Measurements from ENCODE around the gene ZNF280A. TPM values are rescaled to one million over a fixed set of nuclear protein-coding genes. Genes with fewer than 3 reads are reported as not detected.
A peak's percentile ranks its signal among the peaks of the same experiment; 100 is the strongest.
"Not testable (repeated sequence)": the region's sequence is repeated elsewhere in the genome, so short reads cannot be mapped to it uniquely, and the experiment has no call there.

ZNF280A gene
- total RNA-seq, 2 experiments from 2014 or later: not detected

GRCh38 chr22:22478470-22478869, 41.6 kb downstream of the ZNF280A start:
- H3K4me1 Mint-ChIP-seq: no peaks in the 10 kb centered on the region
- H3K27ac Mint-ChIP-seq: no peak overlapping the region
- no peaks in the 10 kb centered on the region for H3K9me3 Mint-ChIP-seq
- no peak overlapping the region for H3K4me3 Mint-ChIP-seq
- no peaks in the 10 kb centered on the region for H3K36me3 Mint-ChIP-seq
- DNase-seq: no peak
- no peaks in the 10 kb centered on the region for H3K27me3 Mint-ChIP-seq

DNA sequence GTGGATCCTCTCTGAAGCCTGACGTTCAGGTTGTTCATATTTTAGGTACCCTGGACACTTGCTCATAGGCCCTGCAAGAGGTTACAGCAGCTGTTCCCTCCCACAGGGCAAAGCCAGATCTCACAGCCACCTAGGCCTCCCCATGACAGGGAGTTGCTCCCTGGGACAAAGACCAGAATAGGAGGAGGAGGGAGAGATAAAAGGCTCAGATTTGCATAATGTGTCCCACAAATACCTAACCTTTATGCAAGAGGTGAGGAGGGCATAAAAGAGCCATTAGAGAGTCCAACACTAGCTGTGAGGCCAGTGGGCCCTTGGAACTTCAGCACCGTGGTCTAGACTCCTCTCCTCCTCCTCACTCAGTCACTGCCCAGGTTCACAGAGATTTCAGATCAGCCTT, 45.3 kb downstream of the ZNF280A start:
- H3K27me3 Mint-ChIP-seq: peaks cover 4% of the 10 kb centered on the region
- H3K27ac Mint-ChIP-seq: no peak overlapping the region
- H3K4me3 Mint-ChIP-seq: no peak overlapping the region
- peaks cover 3% of the 10 kb centered on the region for H3K9me3 Mint-ChIP-seq
- H3K4me1 Mint-ChIP-seq: no peaks in the 10 kb centered on the region
- no peak for DNase-seq
- H3K36me3 Mint-ChIP-seq: no peaks in the 10 kb centered on the region

- Mint-ChIP-seq H3K9me3 (peaks cover 12% of the 10 kb centered on the region), H3K27me3 (peaks cover 11% of the 10 kb centered on the region)
- H3K4me3 Mint-ChIP-seq, H3K4me1 Mint-ChIP-seq, DNase-seq, H3K27ac Mint-ChIP-seq, H3K36me3 Mint-ChIP-seq: not testable (repeated sequence)
Observed at GRCh38 chr22:22471104-22471503, 49.0 kb downstream of the ZNF280A start.

DNA sequence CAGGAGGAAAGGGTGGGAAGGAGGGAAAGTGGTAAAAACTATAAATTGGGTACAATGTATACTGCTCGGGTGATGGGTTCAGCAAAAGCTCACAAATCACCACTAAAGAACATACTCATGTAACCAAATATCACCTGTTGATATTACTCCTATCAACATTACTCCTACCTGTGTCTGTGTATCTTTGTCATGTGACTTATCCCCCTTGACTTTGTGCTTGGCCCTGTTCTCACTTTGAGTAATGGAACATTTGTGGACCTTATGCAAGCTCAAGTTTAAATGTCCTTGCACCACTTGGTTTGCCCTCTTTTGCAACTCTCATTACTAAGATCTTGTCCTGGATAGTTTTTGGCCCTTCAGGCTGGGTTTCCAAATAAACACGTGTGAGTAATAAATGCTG, 50.5 kb downstream of the ZNF280A start:
- Mint-ChIP-seq H3K9me3 (peaks cover 12% of the 10 kb centered on the region), H3K27me3 (peaks cover 11% of the 10 kb centered on the region), H3K36me3 (no peaks in the 10 kb centered on the region), H3K4me1 (no peaks in the 10 kb centered on the region), H3K4me3 (no peak overlapping the region), H3K27ac (no peak overlapping the region)
- DNase-seq: no peak

DNA sequence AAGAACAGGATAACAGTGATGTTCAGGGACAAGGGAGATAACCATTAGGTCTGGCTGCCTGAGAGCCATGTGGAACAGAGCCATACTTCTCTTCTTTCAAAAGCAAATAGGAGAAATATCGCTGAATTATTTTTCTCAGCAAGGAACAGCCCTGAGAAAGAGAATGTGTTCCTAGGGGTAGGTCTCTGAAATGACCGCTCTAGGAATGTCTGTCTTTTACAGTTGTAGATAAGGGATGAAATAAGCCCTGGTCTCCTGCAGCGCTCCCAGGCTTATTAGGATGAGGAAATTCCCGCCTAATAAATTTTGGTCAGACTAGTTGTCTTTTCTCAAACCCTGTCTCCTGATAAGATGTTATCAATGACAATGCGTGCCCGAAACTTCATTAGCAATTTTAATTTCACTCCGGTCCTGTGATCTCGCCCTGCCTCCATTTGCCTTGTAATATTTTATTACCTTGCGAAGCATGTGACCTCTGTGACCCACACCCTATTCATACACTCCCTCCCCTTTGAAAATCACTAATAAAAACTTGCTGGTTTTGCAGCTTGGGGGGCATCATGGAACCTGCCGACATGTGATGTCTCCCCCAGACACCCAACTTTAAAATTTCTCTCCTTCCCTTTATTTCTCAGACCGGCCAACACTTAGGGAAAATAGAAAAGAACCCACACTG, 51.1 kb downstream of the ZNF280A start:
- H3K36me3 Mint-ChIP-seq: not testable (repeated sequence)

DNA sequence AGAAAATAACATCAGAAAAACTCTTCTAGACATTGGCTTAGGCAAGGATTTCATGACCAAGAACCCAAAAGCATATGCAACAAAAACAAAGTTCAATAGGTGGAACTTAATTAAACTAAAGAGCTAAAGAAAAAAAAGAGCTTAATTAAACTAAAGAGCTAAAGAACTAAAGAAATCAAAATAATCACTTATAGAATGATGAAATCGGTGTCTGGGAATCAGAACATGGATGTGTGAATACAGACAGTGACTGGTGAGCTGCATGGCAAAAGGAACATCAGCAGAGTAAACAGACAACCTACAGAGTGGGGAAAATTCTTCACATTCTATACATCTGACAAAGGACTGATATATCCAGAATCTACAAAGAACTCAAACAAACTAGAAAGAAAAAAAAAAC, 53.0 kb downstream of the ZNF280A start:
- Mint-ChIP-seq H3K27me3 (peaks cover 27% of the 10 kb centered on the region), H3K27ac (no peak overlapping the region)

More for the DNA sequence above, 51.1 kb downstream of the ZNF280A start:
- Mint-ChIP-seq H3K9me3 (peaks cover 12% of the 10 kb centered on the region), H3K27me3 (peaks cover 15% of the 10 kb centered on the region)
- H3K4me3 Mint-ChIP-seq, H3K4me1 Mint-ChIP-seq, H3K27ac Mint-ChIP-seq, DNase-seq: not testable (repeated sequence)

DNA sequence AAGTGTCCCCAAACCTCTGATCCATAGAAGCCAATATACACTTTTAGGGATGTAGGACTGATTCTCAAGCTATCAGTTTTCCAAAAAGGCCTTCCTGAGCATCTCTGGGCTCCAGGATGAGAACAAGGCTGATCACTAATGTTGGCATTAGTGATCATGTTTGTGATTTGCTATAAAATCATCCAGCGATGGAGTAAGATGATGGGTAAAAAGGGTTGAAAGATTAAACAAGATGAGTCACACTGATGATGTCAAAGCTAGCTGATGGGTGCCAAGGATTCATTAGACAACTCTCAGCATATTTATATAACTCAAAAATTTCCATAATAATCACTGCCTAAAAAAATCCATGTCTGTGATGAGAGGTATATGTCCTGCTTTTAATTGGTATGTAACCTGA, 54.3 kb downstream of the ZNF280A start:
- H3K27me3 Mint-ChIP-seq: peaks cover 32% of the 10 kb centered on the region
- DNase-seq: no peak
- no peaks in the 10 kb centered on the region for H3K4me1 Mint-ChIP-seq
- H3K4me3 Mint-ChIP-seq: no peak overlapping the region
- no peak overlapping the region for H3K27ac Mint-ChIP-seq
- H3K36me3 Mint-ChIP-seq: no peaks in the 10 kb centered on the region
- peaks cover 12% of the 10 kb centered on the region for H3K9me3 Mint-ChIP-seq

More for the DNA sequence above, 53.0 kb downstream of the ZNF280A start:
- peaks cover 12% of the 10 kb centered on the region for H3K9me3 Mint-ChIP-seq
- H3K36me3 Mint-ChIP-seq: no peaks in the 10 kb centered on the region
- DNase-seq: no peak
- H3K4me1 Mint-ChIP-seq: no peaks in the 10 kb centered on the region
- no peak overlapping the region for H3K4me3 Mint-ChIP-seq

DNA sequence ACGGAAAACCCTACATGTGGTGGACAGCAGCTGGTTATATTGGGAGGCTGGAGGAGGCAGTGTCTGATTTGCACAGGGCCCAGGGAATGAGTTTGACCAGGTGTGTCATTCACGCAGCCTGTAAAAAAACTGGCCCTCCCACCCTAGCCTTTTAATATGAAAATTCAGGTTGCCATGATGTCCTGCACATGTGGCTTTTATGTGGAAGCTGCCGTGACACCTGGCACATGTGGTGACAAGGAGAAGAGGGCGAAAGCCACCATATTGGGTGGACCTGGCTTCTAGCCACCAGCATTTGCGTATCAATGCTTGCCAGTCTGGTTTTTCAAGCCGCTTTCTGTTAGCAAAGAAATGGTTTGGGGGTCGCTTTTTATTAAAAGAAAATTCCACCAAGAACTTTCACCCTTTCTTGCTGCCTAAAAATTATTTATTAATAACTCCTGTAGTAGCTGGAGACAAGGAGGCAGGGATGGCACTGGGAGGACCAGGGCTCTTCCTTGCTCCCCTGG, 54.9 kb downstream of the ZNF280A start:
- H3K36me3 Mint-ChIP-seq: no peaks in the 10 kb centered on the region
- no peak for DNase-seq
- no peak overlapping the region for H3K4me3 Mint-ChIP-seq
- peaks cover 36% of the 10 kb centered on the region for H3K27me3 Mint-ChIP-seq
- no peaks in the 10 kb centered on the region for H3K4me1 Mint-ChIP-seq
- peaks cover 15% of the 10 kb centered on the region for H3K9me3 Mint-ChIP-seq
- no peak overlapping the region for H3K27ac Mint-ChIP-seq

DNA sequence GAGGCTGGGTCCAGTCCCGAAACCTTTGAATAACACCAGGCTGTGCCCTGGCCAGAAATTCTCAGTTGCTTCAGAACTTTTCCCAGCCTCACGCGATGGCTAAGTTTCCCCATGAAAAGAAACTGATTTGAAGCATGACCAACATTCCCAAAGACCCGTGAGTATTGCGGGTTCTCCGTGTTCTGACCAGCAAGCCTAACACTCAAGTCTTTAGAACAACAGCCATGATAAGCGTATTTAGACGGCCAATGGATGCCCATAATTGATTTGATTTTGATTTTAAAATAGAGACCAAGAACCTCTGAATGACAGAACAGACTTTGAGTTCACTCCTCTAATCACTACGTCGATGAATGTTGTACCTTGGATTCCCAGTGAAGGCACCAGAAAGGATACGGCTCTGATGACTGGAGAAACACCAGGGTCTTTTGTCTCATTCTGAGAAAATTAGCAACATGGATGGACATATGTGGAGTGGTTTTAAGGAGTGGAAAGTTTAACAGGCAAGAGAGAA, 55.5 kb downstream of the ZNF280A start:
- Mint-ChIP-seq H3K9me3 (peaks cover 14% of the 10 kb centered on the region), H3K4me1 (no peaks in the 10 kb centered on the region), H3K4me3 (no peak overlapping the region), H3K27ac (no peak overlapping the region), H3K36me3 (peaks cover 3% of the 10 kb centered on the region), H3K27me3 (peaks cover 36% of the 10 kb centered on the region)
- DNase-seq: no peak

GRCh38 chr22:22463855-22464540, 56.1 kb downstream of the ZNF280A start:
- Mint-ChIP-seq H3K4me1 (no peaks in the 10 kb centered on the region), H3K27ac (no peak overlapping the region), H3K27me3 (peaks cover 33% of the 10 kb centered on the region), H3K4me3 (no peak overlapping the region), H3K36me3 (peaks cover 9% of the 10 kb centered on the region), H3K9me3 (peaks cover 16% of the 10 kb centered on the region)
- DNase-seq: peak; percentile 32

Other genes starting within 250 kb of the ZNF280A start
- gene ZNF280B, start 11.5 kb downstream of the ZNF280A start, total RNA-seq: 1 to 10 TPM; 2.9 TPM
- gene PRAME, start 39.0 kb upstream of the ZNF280A start, total RNA-seq: not detected
- not detected for gene GGTLC2, start 124.3 kb upstream of the ZNF280A start, total RNA-seq